ENCODE measurements around the gene ZP1.

ZP1 gene

GRCh38 chr11:60912851-60913528 is 45.6 kb downstream of the ZP1 start:
- no peak for DNase-seq

DNA sequence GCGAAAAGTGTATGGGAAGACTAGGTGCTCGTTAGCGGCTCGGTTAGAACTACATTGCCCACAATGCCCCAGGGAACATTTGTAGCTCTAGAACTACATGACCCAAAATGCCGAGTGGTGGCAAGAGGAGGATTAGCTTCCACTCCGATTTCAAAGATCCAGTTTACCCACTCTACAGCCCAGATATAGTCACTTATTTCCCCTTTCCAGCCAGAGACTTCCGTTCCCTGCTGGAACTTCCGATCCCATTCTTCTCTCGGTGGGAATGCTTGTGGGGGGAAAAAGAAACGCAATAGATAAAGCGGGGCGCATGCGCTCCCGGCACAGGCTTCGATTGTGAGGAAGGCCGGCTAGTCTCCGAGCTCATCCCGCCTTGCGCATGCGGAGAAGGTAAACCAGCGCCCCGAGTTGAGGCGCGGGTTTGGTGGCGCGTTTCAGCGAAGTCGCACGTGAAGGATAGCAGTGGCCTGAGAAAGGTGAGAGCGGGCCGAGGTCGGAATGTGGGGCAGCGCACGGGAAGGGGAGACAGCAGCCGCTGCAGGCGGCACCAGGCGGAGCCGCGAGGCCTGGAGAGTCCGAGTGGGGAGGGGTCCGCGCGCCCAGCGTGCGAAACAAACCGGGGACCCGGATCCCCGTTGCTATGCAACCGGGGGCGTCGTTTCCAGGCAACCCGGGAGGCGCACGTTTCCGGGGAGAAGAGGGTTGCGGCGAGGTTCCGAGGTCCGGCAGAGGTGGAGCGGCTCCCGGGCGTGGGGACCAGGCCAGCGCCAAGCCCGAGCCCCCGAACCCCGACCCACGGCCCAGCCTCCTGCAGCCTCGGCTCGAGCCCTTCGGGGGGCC is 46.7 kb downstream of the ZP1 start, which contains the start of gene TMEM109:
Gene TMEM109, plus strand, starts transcription at position 366 of the 840 bp plus-strand sequence. CDS start 5,536 bp downstream, outside the sequence.
- peak; percentile 69 to 83 for DNase-seq

- peak; percentile 23 to 36 for DNase-seq
Measured at GRCh38 chr11:60914633-60915247, 47.4 kb downstream of the ZP1 start.

DNA sequence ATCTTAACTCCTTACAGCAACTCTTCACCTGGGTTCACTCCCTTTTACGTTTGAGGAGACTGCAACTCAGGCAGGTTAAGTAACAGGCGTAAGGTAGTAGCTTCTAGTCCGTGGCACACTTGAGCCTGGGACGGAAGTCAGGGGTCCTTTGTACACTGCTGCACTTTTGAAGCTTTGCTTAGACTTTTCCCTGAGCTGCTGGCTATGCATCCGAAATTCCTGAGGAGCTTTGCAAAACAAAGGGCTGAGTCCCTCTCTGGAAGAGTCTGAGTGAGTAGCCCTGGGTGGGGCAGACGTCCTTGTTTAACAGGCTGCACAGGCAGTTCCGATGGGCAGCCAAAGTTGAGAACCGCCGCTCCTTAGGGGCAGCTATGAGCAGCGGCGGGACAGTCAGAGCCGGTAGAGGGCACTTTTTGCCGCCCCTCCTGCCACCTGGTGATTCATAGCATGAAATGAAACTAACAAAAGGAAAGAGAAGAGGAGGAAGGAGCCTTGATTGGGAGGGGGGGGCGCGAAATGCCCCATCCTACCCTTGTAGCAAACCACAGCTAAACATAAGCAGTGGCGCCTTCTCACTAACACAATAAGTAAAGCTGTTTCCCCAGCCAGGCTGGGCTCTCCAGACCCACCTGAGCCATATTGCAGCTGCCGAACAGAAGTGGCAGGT is 48.0 kb downstream of the ZP1 start:
- peak; percentile 31 to 46 for DNase-seq

DNA sequence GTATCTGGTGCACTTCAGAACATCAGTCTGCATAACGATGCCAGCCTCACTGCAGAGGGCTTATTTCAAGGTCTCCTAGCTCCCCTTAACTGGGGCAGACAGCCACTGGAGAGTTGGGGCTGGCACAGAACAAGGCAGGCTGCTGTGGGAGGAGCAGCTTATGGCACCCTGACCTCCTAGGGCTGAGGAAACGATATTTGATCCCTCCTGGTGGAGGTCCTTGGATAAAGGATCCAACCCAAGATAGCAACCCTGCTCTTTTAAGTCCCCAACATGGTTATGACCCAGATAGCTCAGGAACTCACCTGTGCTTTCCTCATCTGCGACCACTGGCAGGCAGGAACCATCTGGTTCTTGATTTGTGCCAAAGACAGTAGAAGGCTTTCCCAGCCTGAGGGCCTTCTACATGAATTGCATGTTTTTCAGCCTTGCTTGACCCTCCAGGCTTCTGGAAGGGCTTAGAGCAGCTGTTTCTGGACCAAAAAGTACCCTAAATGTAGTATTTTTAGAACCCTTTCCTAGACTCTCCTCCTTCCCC is 49.4 kb downstream of the ZP1 start:
- DNase-seq, result no peak

GRCh38 chr11:60917267-60917666 is 49.9 kb downstream of the ZP1 start:
- no peak for DNase-seq

DNA sequence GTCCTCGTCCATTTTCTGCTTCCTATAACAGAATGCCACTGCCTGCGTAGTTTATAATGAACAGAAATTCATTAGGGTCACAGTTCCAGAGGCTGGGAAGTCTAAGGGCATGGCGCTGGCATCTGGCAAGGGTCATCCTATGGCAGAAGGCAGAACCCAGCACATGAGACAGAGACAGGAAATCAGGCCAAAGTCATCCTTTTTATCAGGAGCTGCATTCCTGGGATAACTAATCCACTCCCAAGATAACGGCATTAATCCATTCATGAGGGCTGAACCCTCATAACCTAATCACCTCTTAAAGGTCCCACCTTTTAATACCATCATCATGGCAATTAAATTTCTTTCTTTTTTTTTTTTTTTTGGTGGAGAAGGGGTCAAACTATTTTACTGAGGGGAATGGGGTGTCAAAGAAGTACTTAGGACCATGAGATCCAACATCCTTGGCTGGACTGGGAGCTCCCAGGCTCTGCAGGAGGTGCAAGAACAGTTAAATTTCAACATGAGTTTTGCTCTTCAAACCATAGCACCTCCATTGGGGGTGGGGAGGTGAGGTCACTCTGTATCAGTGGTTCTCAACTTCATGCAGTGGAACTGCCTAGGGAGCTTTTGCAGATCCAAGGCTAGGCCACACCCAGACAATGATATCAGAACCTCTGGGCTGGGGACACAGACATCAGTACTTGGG is 51.1 kb downstream of the ZP1 start:
- DNase-seq, result no peak

DNA sequence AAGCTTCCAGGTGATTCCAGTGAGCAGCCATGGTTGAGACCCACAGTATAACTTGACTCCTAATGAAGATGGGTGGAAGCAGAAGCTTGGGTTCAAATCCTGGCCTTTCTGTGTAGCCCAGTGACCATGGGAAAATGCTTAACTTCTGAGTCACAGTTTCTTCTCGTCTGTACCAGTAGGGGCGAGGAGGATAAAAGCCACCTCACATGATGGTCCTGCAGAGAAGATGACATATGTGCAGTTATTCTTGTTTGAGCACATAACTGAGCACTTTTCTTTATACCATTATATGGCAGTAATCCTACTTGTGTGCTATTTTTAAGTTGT is 51.6 kb downstream of the ZP1 start:
- DNase-seq, result peak in 1 of 2 donors; percentile 25

DNA sequence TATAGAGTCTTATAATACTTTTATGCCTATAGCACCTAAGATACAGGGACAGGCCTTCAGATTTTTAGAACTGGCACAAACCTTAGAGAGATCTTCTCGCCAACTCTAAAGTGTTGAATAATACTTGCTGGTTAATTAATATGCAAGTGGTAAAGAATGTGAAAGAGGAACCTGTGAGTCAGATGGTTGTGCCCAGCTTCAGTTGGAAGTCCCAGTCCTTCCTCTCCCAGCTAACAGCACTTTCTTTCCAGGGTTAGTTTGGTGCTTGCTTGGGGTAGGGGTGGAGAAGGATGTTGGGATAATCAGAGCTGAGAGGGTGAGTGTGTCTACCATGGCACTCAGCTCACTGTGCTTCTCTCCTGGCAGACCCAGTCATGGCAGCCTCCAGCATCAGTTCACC is 52.0 kb downstream of the ZP1 start:
- peak; percentile 70 to 73 for DNase-seq

GRCh38 chr11:60919956-60920355 is 52.6 kb downstream of the ZP1 start:
- DNase-seq, result no peak

GRCh38 chr11:60921259-60921658 is 53.9 kb downstream of the ZP1 start:
- DNase-seq, result no peak

GRCh38 chr11:60921777-60922335 is 54.5 kb downstream of the ZP1 start:
- no peak for DNase-seq

GRCh38 chr11:60922906-60923305 is 55.6 kb downstream of the ZP1 start:
- DNase-seq, result no peak

- DNase-seq, result no peak
Measured at GRCh38 chr11:60923326-60923725, 56.0 kb downstream of the ZP1 start.

DNA sequence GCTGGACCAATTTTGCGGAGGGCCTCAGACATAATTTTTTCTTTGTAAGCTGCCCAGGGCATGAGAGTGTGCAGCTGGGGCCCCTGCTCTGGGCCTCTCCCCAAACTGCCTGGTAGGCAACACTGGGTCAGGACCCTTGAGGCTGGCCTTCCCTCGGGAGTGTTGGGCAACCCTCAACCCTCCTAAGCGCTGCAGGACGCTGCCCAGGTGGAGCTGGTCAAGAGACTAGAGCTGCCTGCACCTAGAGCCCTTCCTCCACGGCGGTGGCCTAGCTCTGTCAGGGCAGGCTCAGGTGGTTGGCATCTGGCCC is 56.4 kb downstream of the ZP1 start:
- no peak for DNase-seq

- peak in 1 of 2 donors; percentile 21 for DNase-seq
Measured at GRCh38 chr11:60924110-60924905, 57.0 kb downstream of the ZP1 start, which contains the start of gene TMEM132A. Gene TMEM132A (plus strand): TSS chr11:60924460. CDS start chr11:60924634, 174 bp downstream.
